ENCODE results near the gene CST7. TPM values are rescaled to one million over a fixed set of nuclear protein-coding genes. Genes with fewer than 3 reads are reported as not detected.
"Not testable (repeated sequence)": the region's sequence is repeated elsewhere in the genome, so short reads cannot be mapped to it uniquely, and the experiment has no call there.

The CST7 gene
- total RNA-seq, 2 donors from 2014 or later = 77.8 to 129 TPM

DNA sequence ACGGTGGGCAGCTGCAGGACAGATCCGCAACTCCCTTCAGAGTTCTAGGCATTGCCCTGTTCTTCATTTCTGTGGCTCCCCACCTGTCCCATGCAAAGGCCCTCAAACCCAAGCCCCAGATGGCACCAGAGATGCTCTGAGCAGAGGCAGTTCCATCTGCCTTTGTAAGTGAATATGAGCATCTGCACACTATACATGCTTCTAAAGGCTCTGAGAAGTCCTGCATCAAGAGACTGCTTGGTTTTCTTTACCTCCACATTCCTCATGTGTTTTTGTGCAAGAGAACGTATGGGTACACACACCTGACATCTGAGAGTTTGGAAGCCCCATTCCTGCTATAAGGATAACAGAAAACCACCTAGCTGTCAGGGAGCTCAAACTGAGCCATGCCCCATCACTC is 14.4 kb upstream of the CST7 start:
- peaks cover 4% of the 10 kb centered on the region for H3K36me3 Mint-ChIP-seq
- no peak for ATAC-seq
- peaks cover 5% of the 10 kb centered on the region for H3K9me3 Mint-ChIP-seq
- H3K27ac Mint-ChIP-seq = no peak overlapping the region
- no peak overlapping the region for H3K4me3 Mint-ChIP-seq
- no peaks in the 10 kb centered on the region for H3K27me3 Mint-ChIP-seq
- DNase-seq (ENCODE audit: low spot score) = no peak
- peaks cover 48 to 61% of the 10 kb centered on the region in 2 donors for H3K4me1 Mint-ChIP-seq (ENCODE audit: low read depth in 2 of 2)

- H3K27me3 Mint-ChIP-seq = no peaks in the 10 kb centered on the region
- peaks cover 4% of the 10 kb centered on the region for H3K36me3 Mint-ChIP-seq
- H3K9me3 Mint-ChIP-seq = peaks cover 5% of the 10 kb centered on the region
- H3K4me1 Mint-ChIP-seq (ENCODE audit: low read depth in 2 of 2) = peaks cover 44 to 57% of the 10 kb centered on the region in 2 donors
- no peak for ATAC-seq
- no peak for DNase-seq (ENCODE audit: low spot score)
- no peak overlapping the region for H3K4me3 Mint-ChIP-seq
- no peak overlapping the region for H3K27ac Mint-ChIP-seq
These were observed 13.9 kb upstream of the CST7 start for GRCh38 chr20:24935140-24935539.

- ATAC-seq (peak; percentile 51 to 81), DNase-seq (ENCODE audit: low spot score) (no peak)
- peaks cover 8% of the 10 kb centered on the region for H3K9me3 Mint-ChIP-seq
- peak overlapping the region in 1 of 2 donors; percentile 7 for H3K27ac Mint-ChIP-seq
- peaks cover 9% of the 10 kb centered on the region for H3K36me3 Mint-ChIP-seq
- no peak overlapping the region for H3K4me3 Mint-ChIP-seq
- H3K4me1 Mint-ChIP-seq (ENCODE audit: low read depth in 2 of 2) = peaks cover 40 to 48% of the 10 kb centered on the region in 2 donors
- H3K27me3 Mint-ChIP-seq = no peaks in the 10 kb centered on the region
These were observed 13.1 kb upstream of the CST7 start for GRCh38 chr20:24935766-24936525.

DNA sequence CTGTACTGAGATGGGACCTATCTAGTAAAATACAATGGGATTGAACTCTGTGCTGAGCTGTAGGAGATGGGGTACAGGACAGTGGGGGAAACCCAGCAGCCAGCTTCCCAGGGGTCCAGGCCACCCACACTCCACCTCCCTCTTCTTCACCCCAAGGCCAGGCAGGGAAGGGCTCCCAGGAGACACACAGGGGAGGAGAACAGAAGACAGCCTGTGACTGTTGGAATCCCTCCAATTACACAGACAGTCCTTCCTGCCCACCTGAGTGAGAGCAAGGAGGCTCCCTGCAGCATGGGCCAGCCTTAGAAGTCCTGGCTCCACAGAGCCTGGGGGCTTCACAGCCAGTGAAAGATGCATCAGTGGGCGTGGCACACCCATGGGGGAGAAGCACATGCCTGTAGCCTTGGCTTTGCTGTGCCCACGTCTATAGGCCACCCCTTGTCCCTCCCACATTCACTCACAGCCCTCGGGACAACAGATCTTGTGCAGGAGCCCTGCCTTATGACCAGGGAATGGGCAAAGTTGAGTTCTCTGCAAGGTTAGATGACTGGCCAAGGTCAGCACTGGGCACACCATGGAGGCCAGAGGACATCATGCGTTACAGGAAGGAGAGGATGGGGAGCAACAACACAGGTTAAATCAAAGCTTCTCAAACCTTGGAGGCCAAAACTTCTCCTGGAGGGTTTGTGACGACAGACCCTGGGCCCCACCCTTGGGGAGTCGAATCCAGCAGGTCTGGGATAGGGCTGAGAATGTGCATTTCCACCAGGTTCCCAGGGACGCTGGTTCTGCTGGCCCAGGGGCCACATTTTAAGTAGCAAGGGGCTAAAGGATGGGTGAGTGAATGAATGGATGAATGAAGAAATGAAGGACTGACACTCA is 12.3 kb upstream of the CST7 start:
- ATAC-seq = no peak
- Mint-ChIP-seq H3K4me1 (ENCODE audit: low read depth in 2 of 2) (peaks cover 33 to 40% of the 10 kb centered on the region in 2 donors), H3K9me3 (peaks cover 8% of the 10 kb centered on the region), H3K4me3 (no peak overlapping the region), H3K27me3 (no peaks in the 10 kb centered on the region), H3K27ac (peak overlapping the region in 1 of 2 donors; percentile 7), H3K36me3 (peaks cover 9% of the 10 kb centered on the region)
- no peak for DNase-seq (ENCODE audit: low spot score)

DNA sequence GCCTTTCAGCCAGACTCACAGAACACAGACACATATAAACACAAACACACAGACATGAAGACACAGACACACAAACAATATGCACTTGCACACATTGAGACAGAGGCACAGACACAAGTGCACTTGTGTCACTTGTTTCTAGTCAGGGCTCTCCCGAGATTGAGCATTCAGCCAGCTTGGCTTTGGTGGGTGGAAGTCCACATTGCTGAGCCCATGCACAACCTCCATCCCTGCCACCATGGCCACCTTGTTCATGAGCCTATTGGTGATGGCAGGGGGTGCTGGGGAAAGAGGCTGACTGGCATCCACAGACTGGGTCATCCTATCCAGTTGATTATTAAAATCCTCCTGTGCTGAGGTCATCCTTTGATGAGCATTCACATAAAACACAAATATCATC is 11.5 kb upstream of the CST7 start:
- peaks cover 29 to 32% of the 10 kb centered on the region in 2 donors for H3K4me1 Mint-ChIP-seq (ENCODE audit: low read depth in 2 of 2)
- H3K27ac Mint-ChIP-seq = no peak overlapping the region
- peaks cover 12% of the 10 kb centered on the region for H3K36me3 Mint-ChIP-seq
- no peak overlapping the region for H3K4me3 Mint-ChIP-seq
- H3K9me3 Mint-ChIP-seq = peaks cover 8% of the 10 kb centered on the region
- no peaks in the 10 kb centered on the region for H3K27me3 Mint-ChIP-seq
- DNase-seq (ENCODE audit: low spot score) = no peak
- ATAC-seq = no peak

- peaks cover 8% of the 10 kb centered on the region for H3K9me3 Mint-ChIP-seq
- H3K36me3 Mint-ChIP-seq = peaks cover 12% of the 10 kb centered on the region
- H3K4me3 Mint-ChIP-seq = no peak overlapping the region
- peaks cover 25 to 27% of the 10 kb centered on the region in 2 donors for H3K4me1 Mint-ChIP-seq (ENCODE audit: low read depth in 2 of 2)
- no peak overlapping the region for H3K27ac Mint-ChIP-seq
- ATAC-seq = no peak
- H3K27me3 Mint-ChIP-seq = no peaks in the 10 kb centered on the region
- DNase-seq (ENCODE audit: low spot score) = no peak
These were observed 10.6 kb upstream of the CST7 start for GRCh38 chr20:24938498-24938897.

DNA sequence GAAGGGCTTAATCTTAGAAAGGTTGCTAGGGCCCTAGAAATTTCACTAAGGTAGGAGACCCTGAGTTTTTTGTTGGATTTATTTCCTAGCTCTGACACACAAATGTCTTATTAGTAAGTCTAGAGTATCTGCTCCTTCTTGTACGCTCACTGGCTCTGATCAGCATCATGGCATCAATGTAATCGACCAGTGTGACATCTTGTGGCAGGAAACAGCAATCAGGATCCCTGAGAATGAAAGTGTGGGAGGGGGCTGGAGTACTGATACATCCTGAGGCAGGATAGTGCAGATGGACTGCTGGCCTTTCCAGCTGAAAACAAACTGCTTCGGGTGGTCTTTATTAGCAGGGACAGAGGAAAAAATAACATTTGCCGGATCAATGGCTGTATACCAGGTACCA is 10.0 kb upstream of the CST7 start:
- DNase-seq (ENCODE audit: low spot score) (no peak), ATAC-seq (no peak)
- no peak overlapping the region for H3K27ac Mint-ChIP-seq
- H3K36me3 Mint-ChIP-seq = peaks cover 16% of the 10 kb centered on the region
- H3K4me1 Mint-ChIP-seq (ENCODE audit: low read depth in 2 of 2) = peaks cover 27 to 30% of the 10 kb centered on the region in 2 donors
- no peaks in the 10 kb centered on the region for H3K27me3 Mint-ChIP-seq
- H3K9me3 Mint-ChIP-seq = peaks cover 8% of the 10 kb centered on the region
- no peak overlapping the region for H3K4me3 Mint-ChIP-seq

DNA sequence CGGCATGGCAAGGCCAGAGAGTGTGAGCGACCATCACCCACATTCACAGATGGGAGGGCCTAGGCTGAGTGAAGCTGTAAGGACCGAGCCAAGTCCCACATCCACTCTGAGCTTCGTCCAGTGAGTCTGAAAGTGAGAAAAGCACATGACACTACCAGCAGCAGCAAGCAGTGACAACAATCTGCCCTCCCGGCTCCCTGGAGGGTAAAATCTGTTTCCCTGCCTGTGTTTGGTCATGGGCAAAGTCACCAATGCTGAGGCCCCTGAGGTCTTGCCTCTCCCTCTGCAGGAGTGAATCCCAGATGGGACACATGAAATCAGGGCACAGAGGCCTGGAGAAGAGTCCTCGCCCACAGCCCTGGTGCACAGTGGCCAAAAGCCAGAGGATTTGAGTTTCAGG is 6.4 kb upstream of the CST7 start:
- Mint-ChIP-seq H3K27ac (peak overlapping the region in 1 of 2 donors; percentile 9), H3K4me1 (ENCODE audit: low read depth in 2 of 2) (peaks cover 40% of the 10 kb centered on the region in 2 donors), H3K27me3 (no peaks in the 10 kb centered on the region), H3K4me3 (no peak overlapping the region), H3K9me3 (peaks cover 23% of the 10 kb centered on the region), H3K36me3 (peaks cover 46% of the 10 kb centered on the region)
- no peak for ATAC-seq
- DNase-seq (ENCODE audit: low spot score) = no peak

- H3K4me1 Mint-ChIP-seq (ENCODE audit: low read depth in 2 of 2) = peaks cover 40 to 42% of the 10 kb centered on the region in 2 donors
- DNase-seq (ENCODE audit: low spot score) (no peak), ATAC-seq (no peak)
- no peaks in the 10 kb centered on the region for H3K27me3 Mint-ChIP-seq
- no peak overlapping the region for H3K4me3 Mint-ChIP-seq
- H3K36me3 Mint-ChIP-seq = peaks cover 48% of the 10 kb centered on the region
- H3K9me3 Mint-ChIP-seq = peaks cover 24% of the 10 kb centered on the region
- peak overlapping the region in 1 of 2 donors; percentile 9 for H3K27ac Mint-ChIP-seq
These were observed 5.9 kb upstream of the CST7 start for GRCh38 chr20:24943196-24943595.

DNA sequence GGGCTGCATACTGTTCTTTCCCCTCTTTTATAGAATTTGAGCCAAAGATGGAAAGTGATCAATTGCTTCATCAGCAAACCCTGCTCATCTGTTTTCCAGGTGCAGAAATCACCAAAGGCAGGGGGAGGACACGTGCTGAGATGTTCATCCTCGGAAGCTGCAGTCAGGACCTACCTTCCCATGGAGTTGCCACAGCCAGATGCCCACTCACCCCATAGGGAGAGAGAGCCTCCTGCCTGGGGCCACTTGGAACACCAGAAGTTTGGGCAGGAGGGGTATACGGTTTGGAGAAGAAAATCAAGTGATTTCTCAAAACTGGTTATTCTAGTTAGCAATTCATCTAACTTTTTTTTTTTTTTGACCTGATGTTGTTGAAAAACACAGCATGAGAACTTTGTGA is 5.3 kb upstream of the CST7 start:
- Mint-ChIP-seq H3K27me3 (no peaks in the 10 kb centered on the region), H3K27ac (no peak overlapping the region), H3K9me3 (peaks cover 22% of the 10 kb centered on the region), H3K36me3 (peaks cover 47% of the 10 kb centered on the region), H3K4me1 (ENCODE audit: low read depth in 2 of 2) (peaks cover 43 to 46% of the 10 kb centered on the region in 2 donors), H3K4me3 (peak overlapping the region; percentile 19)
- ATAC-seq (no peak), DNase-seq (ENCODE audit: low spot score) (no peak)

DNA sequence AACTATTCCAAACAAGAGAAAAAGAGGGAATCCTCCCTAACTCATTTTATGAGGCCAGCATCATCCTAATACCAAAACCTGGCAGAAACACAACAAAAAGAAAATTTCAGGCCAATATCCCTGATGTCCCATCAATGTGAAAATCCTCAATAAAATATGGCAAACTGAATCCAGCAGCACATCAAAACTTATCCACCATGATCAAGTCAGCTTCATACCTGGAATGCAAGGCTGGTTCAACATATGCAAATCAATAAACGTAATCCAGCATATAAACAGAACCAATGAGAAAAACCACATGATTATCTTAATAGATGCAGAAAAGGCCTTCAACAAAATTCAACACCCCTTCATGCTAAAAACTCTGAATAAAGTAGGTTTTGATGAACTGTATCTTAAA is 2.7 kb upstream of the CST7 start:
- not testable (repeated sequence) for H3K27me3 Mint-ChIP-seq; H3K4me3 Mint-ChIP-seq; DNase-seq (ENCODE audit: low spot score); ATAC-seq
- Mint-ChIP-seq H3K36me3 (peaks cover 42% of the 10 kb centered on the region), H3K4me1 (ENCODE audit: low read depth in 2 of 2) (peaks cover 58 to 62% of the 10 kb centered on the region in 2 donors), H3K27ac (peak overlapping the region; percentile 97 to 98), H3K9me3 (peaks cover 20% of the 10 kb centered on the region)

DNA sequence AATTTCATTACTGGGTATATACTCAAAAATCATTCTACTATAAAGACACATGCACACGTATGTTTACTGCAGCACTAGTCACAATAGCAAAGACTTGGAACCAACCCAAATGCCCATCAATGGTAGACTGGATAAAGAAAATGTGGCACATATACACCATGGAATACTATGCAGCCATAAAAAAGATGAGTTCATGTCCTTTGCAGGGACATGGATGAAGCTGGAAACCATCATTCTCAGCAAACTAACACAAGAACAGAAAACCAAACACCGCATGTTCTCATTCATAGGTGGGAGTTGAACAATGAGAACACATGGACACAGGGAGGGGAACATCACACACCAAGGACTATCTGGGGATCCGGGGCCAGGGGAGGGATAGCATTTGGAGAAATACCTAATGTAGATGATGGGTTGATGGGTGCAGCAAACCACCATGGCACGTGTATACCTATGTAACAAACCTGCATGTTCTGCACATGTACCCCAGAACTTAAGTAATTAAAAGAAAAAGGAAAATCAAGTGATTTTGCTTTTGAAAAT is 602 bp upstream of the CST7 start:
- not testable (repeated sequence) for DNase-seq (ENCODE audit: low spot score); H3K27me3 Mint-ChIP-seq; ATAC-seq
- Mint-ChIP-seq H3K27ac (peak overlapping the region; percentile 97 to 98), H3K9me3 (peaks cover 20% of the 10 kb centered on the region), H3K4me1 (ENCODE audit: low read depth in 2 of 2) (peaks cover 72 to 79% of the 10 kb centered on the region in 2 donors), H3K36me3 (peaks cover 39% of the 10 kb centered on the region), H3K4me3 (peak overlapping the region; percentile 91)

DNA sequence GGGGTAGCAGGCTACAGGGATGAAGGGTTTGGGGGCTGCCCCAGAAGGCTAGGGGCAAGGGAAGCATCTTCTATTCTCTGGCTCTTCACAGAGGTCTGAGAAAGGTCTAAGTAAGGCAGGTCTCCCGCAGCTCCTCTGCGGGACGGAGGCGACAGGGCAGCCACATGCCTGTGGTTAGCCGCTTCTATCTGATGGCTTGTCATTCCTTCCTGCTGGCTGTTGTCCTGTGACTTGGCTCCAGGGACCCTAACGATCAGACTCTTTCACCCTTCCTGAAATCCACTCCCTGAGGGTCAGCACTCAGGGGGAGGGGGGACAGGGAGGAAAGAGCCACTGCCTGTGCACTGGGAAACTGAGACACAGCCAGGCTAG is 673 bp downstream of the CST7 start:
- Mint-ChIP-seq H3K27me3 (no peaks in the 10 kb centered on the region), H3K4me1 (ENCODE audit: low read depth in 2 of 2) (peaks cover 72 to 80% of the 10 kb centered on the region in 2 donors), H3K36me3 (peaks cover 31% of the 10 kb centered on the region), H3K4me3 (peak overlapping the region; percentile 91), H3K27ac (peak overlapping the region; percentile 97 to 98), H3K9me3 (peaks cover 18% of the 10 kb centered on the region)
- DNase-seq (ENCODE audit: low spot score) (peak; percentile 79), ATAC-seq (peak; percentile 56 to 61)

Data from natural killer cell treated with Interleukin-12 subunit alpha and Interleukin-12 subunit beta and Interleukin-15 and Interleukin-18, amount 100 ng/mL, for 72 hours (primary cell).